ENCODE measurements around the gene ARHGAP26. TPM values are rescaled to one million over a fixed set of nuclear protein-coding genes. Genes with fewer than 3 reads are reported as not detected.
"Not testable (repeated sequence)": the region's sequence is repeated elsewhere in the genome, so short reads cannot be mapped to it uniquely, and the experiment has no call there.

Gene ARHGAP26
- total RNA-seq, 1 experiment from 2014 or later: 65.5 TPM

DNA sequence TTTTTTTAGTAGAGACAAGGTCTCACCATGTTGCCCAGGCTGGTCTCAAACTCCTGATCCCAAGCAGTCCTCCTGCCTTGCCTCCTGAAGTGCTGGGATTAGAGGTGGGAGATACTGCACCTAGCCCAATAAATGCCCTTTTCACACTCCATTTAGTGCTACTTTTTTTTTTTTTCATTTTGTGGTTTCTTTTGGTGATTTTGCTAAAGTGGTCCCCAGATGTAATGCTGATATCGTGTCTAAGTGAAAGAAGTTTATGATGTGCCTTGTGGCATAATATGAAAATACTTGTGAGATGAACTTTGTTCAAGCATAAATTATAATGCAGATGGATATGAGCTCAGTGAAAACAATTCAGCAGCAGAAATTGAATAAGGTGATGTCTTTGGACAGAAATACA is 227.4 kb downstream of the ARHGAP26 start:
- Histone ChIP-seq H3K27ac (ENCODE audit: low read length) (no peak overlapping the region), H3K36me3 (ENCODE audit: control insufficient read depth, insufficient read depth, low read length) (no peaks in the 10 kb centered on the region), H3K9me3 (ENCODE audit: control insufficient read depth, insufficient read depth, low read depth, low read length) (no peaks in the 10 kb centered on the region), H3K4me3 (ENCODE audit: low read depth in 2 of 2, low read length in 2 of 2) (no peak overlapping the region), H3K4me1 (ENCODE audit: control insufficient read depth, insufficient read depth, low read length) (peaks cover 6% of the 10 kb centered on the region), H3K27me3 (ENCODE audit: control insufficient read depth, insufficient read depth, low read length) (no peaks in the 10 kb centered on the region)
- POLR2A ChIA-PET: interaction anchor here (0.7 kb wide), 3 partner anchors 18 to 117 kb away, joined by 4 to 7 read pairs (median 6); no protein-coding TSS in a partner anchor
- CTCF ChIA-PET: no interaction called here
- DNase-seq (ENCODE audit: low read depth, low spot score) (no peak), ATAC-seq (no peak)
- intact Hi-C loops (cut with micrococcal nuclease; ENCODE audit: unreplicated experiment): no loop called here
- TF ChIP-seq, protein P1, sequence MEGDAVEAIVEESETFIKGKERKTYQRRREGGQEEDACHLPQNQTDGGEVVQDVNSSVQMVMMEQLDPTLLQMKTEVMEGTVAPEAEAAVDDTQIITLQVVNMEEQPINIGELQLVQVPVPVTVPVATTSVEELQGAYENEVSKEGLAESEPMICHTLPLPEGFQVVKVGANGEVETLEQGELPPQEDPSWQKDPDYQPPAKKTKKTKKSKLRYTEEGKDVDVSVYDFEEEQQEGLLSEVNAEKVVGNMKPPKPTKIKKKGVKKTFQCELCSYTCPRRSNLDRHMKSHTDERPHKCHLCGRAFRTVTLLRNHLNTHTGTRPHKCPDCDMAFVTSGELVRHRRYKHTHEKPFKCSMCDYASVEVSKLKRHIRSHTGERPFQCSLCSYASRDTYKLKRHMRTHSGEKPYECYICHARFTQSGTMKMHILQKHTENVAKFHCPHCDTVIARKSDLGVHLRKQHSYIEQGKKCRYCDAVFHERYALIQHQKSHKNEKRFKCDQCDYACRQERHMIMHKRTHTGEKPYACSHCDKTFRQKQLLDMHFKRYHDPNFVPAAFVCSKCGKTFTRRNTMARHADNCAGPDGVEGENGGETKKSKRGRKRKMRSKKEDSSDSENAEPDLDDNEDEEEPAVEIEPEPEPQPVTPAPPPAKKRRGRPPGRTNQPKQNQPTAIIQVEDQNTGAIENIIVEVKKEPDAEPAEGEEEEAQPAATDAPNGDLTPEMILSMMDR (IDR thresholded peaks at IDR 0.05): no peak
- TF ChIP-seq, protein P2, sequence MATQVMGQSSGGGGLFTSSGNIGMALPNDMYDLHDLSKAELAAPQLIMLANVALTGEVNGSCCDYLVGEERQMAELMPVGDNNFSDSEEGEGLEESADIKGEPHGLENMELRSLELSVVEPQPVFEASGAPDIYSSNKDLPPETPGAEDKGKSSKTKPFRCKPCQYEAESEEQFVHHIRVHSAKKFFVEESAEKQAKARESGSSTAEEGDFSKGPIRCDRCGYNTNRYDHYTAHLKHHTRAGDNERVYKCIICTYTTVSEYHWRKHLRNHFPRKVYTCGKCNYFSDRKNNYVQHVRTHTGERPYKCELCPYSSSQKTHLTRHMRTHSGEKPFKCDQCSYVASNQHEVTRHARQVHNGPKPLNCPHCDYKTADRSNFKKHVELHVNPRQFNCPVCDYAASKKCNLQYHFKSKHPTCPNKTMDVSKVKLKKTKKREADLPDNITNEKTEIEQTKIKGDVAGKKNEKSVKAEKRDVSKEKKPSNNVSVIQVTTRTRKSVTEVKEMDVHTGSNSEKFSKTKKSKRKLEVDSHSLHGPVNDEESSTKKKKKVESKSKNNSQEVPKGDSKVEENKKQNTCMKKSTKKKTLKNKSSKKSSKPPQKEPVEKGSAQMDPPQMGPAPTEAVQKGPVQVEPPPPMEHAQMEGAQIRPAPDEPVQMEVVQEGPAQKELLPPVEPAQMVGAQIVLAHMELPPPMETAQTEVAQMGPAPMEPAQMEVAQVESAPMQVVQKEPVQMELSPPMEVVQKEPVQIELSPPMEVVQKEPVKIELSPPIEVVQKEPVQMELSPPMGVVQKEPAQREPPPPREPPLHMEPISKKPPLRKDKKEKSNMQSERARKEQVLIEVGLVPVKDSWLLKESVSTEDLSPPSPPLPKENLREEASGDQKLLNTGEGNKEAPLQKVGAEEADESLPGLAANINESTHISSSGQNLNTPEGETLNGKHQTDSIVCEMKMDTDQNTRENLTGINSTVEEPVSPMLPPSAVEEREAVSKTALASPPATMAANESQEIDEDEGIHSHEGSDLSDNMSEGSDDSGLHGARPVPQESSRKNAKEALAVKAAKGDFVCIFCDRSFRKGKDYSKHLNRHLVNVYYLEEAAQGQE (IDR thresholded peaks at IDR 0.05; ENCODE audit: insufficient read depth in 1 of 2, low read depth in 2 of 2, low read length in 1 of 2): no peak
- no peak for TF ChIP-seq POLR2AphosphoS5 (IDR thresholded peaks at IDR 0.05; ENCODE audit: low read depth, low read length)
- TF ChIP-seq TCF7L2 (IDR thresholded peaks at IDR 0.05; ENCODE audit: low read depth, low read length): no peak
- TF ChIP-seq SIN3A (IDR thresholded peaks at IDR 0.05; ENCODE audit: borderline replicate concordance, insufficient read depth, low read depth, low read length): no peak
- no TSS peak for BruUV-seq (replicated peaks)
- in situ Hi-C loops (cut with HindIII; ENCODE audit: low pct_unique_long_range_greater_than_20kb, low sequenced_read_pairs): no loop called here

DNA sequence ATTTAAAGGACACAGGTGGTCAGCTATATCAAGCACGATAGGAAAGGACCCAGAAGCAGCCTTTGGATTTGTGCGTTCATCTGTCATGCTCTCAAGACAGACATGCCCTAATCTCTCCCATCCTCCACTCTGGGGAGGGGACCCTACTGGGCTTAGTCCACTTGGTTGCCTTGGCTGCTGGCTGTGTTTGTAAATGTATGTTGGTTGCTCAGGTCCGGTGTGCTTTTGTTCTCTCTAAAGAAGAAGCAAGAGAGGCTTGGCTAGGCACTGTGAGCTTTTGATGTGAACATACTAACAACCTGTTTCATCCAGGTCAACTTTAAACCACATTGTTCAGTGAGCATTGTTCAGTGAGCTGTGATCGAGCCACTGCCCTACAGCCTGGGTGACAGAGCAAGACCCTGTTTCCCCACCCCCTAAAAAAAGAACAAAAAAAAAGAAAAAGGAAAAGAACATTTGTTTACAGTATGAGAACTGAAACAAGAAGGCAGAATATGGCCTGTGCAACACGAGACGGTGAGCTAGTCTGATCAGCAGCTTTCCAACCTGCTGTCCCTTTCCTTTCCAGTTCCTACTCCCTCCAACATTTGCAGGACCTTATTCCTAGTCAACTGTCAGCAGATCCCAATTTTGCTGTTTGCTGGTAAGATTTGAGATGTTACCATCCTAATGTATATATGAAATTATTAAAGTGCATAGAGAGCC is 228.3 kb downstream of the ARHGAP26 start:
- Histone ChIP-seq H3K36me3 (ENCODE audit: control insufficient read depth, insufficient read depth, low read length) (no peaks in the 10 kb centered on the region), H3K27me3 (ENCODE audit: control insufficient read depth, insufficient read depth, low read length) (no peaks in the 10 kb centered on the region), H3K4me1 (ENCODE audit: control insufficient read depth, insufficient read depth, low read length) (peaks cover 10% of the 10 kb centered on the region), H3K9me3 (ENCODE audit: control insufficient read depth, insufficient read depth, low read depth, low read length) (no peaks in the 10 kb centered on the region), H3K4me3 (ENCODE audit: low read depth in 2 of 2, low read length in 2 of 2) (no peak overlapping the region), H3K27ac (ENCODE audit: low read length) (no peak overlapping the region)
- no peak for DNase-seq (ENCODE audit: low read depth, low spot score)
- ChIA-PET CTCF (no interaction called here), POLR2A (interaction anchor here (0.7 kb wide), 3 partner anchors 19 to 118 kb away, joined by 4 to 7 read pairs (median 6); no protein-coding TSS in a partner anchor)
- no peak for ATAC-seq
- TF ChIP-seq, protein P2 (IDR thresholded peaks at IDR 0.05; ENCODE audit: insufficient read depth in 1 of 2, low read depth in 2 of 2, low read length in 1 of 2): no peak
- TF ChIP-seq SIN3A (IDR thresholded peaks at IDR 0.05; ENCODE audit: borderline replicate concordance, insufficient read depth, low read depth, low read length): no peak
- TF ChIP-seq, protein P1 (IDR thresholded peaks at IDR 0.05): no peak
- TF ChIP-seq POLR2AphosphoS5 (IDR thresholded peaks at IDR 0.05; ENCODE audit: low read depth, low read length): no peak
- no peak for TF ChIP-seq TCF7L2 (IDR thresholded peaks at IDR 0.05; ENCODE audit: low read depth, low read length)
- in situ Hi-C loops (cut with HindIII; ENCODE audit: low pct_unique_long_range_greater_than_20kb, low sequenced_read_pairs): no loop called here
- intact Hi-C loops (cut with micrococcal nuclease; ENCODE audit: unreplicated experiment): no loop called here
- no TSS peak for BruUV-seq (replicated peaks)

DNA sequence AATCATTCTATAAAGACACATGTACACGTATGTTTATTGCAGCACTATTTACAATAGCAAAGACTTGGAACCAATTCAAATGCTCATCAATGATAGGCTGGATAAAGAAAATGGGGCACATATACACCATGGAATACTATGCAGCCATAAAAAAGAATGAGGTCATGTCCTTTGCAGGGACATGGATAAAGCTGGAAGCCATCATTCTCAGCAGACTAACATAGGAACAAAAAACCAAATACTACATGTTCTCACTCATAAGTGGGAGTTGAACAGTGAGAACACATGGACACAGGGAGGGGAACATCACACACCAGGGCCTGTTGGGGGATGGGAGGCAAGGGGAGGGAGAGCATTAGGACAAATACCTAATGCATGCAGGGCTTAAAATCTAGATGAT is 230.4 kb downstream of the ARHGAP26 start:
- DNase-seq (ENCODE audit: low read depth, low spot score); H3K36me3 ChIP-seq (ENCODE audit: control insufficient read depth, insufficient read depth, low read length); in situ Hi-C loops (cut with HindIII; ENCODE audit: low pct_unique_long_range_greater_than_20kb, low sequenced_read_pairs); H3K27ac ChIP-seq (ENCODE audit: low read length); H3K27me3 ChIP-seq (ENCODE audit: control insufficient read depth, insufficient read depth, low read length); H3K4me3 ChIP-seq (ENCODE audit: low read depth in 2 of 2, low read length in 2 of 2); POLR2A ChIA-PET; H3K4me1 ChIP-seq (ENCODE audit: control insufficient read depth, insufficient read depth, low read length); ATAC-seq; CTCF ChIA-PET; H3K9me3 ChIP-seq (ENCODE audit: control insufficient read depth, insufficient read depth, low read depth, low read length); BruUV-seq (replicated peaks): not testable (repeated sequence)
- intact Hi-C loops (cut with micrococcal nuclease; ENCODE audit: unreplicated experiment): loop anchor here (10.0 kb wide), 1 partner anchor 824 kb away; no protein-coding TSS in a partner anchor
